ENCODE results near the gene BRAP.
"Not testable (repeated sequence)": the region's sequence is repeated elsewhere in the genome, so short reads cannot be mapped to it uniquely, and the experiment has no call there.

The BRAP gene

DNA sequence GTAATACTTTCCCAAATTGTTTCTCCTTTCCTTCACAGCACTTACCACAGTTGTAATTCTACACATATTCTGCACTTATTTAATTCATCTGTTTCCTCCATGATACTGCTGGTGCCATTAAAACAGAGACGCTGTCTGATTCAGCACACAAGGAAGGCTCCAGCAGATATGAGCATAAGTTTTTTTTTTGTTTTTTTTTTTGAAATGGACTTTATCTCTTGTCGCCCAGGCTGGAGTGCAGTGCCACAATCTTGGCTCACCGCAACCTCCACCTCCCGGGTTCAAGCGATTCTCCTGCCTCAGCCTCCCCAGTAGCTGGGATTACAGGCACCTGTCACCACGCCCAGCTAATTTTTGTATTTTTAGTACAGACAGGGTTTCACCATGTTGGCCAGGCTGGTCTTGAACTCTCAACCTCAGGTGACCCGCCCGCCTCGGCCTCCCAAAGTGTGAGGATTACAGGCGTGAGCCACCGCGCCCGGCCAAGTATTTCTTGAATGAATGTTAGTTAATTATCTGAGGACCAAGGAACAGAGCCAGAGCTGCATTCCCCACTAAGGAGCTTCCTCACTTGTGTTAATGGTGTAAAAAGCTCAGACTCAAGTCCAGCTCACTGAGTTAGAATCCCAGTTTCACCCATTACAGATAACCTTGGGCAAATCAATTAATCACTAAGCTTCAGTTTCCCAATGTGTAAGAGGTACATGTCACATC lies 1.1 kb downstream of the BRAP start:
- in situ Hi-C loops (cut with MboI; ENCODE audit: low sequenced_read_pairs): not testable (repeated sequence)

DNA sequence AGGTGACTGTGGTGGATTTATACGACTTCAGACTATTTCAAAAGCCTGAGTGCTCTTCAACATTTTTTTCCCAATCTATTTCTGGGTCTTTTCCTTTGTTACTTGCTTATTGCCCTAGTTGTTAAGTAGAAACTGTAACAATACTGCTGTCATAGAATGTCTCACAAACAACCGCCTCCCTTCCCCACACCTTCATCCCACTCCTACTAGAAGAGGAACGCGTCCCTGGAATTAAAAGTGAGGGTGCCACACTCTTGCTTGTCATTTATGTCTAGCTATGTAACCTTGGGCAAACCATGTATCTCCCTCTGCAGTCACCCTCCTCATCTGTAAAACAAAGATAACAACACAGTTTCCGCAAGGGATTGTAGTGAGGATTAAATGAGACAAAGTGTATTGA lies 8.6 kb downstream of the BRAP start:
- in situ Hi-C loops (cut with MboI; ENCODE audit: low sequenced_read_pairs): no loop called here

DNA sequence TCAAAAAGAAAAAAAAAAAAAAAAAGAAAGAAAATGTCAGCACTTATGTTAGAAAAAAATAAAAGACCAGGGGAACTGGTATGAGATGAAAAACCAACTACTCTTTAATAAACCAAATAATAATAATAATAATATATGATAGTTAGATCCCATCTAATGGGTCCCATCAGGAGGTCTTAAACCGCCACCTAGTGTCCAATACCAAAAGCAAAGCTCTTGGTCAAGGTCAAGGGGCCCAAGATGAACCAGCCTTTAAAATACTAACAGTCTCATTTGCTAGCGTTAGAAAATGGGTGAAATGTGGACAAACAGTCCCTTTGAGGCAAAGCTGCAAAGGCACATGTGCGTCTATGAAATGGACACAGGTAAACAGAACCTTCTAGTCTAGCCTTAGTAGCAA lies 12.3 kb downstream of the BRAP start:
- in situ Hi-C loops (cut with MboI; ENCODE audit: low sequenced_read_pairs): no loop called here

DNA sequence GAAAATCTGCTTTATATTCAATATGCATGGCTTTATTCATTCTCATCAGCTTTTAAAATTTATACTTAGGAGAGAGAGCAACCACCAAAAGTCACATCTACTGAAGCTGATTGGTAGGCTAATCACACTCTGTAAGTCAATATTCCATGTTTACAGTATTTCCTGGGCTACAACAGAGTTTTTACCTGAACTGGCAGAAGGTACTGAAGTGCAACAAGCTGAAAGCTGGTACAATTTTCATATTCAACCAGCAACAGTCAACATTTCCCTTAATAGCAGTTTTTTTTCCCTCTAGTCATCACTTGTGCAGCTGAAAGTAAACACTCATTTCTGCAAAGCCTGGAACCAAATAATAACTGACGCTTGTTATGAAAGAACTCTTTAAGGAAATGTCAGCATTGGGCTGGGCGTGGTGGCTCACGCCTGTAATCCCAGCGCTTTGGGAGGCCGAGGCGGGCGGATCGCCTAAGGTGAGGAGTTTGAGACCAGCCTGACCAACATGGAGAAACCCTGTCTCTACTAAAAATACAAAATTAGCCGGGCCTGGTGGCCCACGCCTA lies 12.9 kb downstream of the BRAP start:
- in situ Hi-C loops (cut with MboI; ENCODE audit: low sequenced_read_pairs): no loop called here

DNA sequence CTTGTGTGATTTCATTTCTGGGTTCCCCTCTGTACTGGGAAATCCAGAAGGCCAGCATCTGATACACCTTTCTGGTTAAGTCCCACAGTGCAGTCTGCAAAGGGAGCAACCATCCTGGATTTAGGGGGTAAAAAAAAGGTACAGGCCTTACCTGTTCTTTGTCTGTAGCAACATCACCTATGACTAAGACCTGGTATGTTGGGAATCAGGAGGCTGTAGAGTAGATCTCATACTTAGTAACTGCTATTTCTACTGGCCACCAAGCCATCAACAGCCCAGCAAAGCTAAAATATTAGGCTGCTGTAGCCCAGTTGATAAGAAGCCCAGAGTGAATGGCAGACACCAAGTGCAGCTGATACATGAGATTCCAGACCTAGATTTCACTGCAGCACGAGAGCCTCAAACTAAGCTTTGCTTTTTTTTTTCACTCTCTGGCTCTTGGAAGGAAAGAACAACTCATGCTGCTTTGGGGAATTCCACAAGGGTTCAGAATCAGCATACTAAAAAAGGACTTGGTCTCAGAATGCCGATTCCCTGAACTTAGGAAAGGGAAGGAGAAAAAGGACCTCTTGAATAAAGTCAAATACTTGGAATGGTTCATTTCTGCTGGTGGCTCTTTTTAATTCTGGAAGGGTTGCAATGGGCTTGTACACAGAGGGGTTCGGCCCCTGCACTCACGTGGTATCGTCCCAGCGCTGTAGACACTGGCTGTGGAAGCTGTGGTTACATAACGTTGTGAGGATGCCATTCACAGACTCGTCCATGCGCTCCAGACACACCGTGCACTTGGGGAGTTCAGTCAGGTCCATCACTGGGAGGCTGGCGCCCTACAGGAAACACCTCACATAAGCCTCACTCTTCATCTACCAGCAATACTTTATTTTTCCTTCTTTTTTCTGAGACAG lies 20.5 kb downstream of the BRAP start:
- in situ Hi-C loops (cut with MboI; ENCODE audit: low sequenced_read_pairs): no loop called here

DNA sequence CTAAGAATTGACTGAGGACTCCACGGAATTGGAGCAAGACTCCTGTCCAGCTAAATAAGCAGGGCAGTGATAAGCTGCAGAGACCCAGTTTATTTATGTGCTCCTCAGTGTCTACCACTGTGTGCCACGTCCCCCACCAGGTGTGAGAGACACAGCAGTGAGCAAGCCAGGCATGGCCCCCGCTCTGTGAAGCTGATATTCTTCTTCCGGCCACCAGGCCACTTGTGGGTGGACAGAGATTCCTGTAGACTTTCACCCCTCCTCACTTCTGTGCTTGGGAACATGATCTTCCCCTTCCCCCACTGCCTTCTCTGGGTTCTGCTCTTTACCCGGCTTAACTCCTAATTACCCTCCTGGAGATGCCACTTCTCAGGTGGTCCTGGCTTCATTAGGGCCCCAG lies 21.3 kb downstream of the BRAP start:
- in situ Hi-C loops (cut with MboI; ENCODE audit: low sequenced_read_pairs): no loop called here

DNA sequence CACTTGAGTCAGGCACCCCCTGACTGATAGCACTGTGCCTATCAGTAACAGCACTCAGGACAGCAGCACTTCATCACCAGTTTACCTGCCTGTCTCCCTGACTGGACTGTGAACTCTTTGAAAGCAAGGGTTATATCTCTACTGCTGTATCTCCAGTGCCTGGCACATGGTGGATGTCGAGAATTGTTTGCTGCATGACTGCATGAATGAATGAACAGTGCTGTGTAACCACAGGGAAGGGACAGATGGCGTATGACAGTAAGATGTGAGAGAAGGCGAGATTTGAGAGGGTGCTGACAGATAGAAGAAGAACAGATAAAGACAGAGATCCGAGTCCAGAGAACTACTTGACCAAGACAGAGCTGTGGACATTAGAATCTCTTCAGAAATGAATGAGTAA lies 29.7 kb downstream of the BRAP start:
- in situ Hi-C loops (cut with MboI; ENCODE audit: low sequenced_read_pairs): no loop called here

DNA sequence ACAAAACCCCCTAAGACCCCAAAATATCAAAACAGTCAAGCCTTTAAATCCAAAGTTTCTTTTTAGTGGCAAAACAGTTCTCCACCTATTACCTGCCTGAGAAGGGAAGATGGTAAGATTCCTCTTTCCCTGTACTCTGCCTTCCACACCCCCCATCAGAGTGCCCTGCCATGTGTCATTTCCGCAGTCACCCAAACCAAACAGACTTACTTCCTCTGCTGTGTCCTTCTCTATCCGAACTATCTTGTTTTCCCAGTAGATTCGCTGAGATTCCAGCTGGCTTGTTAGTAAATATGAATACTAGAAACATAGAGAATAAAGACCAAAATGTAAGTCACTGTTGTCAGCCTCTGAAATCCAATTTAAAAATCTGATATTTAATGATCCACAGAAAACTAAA lies 30.4 kb downstream of the BRAP start:
- in situ Hi-C loops (cut with MboI; ENCODE audit: low sequenced_read_pairs): no loop called here

DNA sequence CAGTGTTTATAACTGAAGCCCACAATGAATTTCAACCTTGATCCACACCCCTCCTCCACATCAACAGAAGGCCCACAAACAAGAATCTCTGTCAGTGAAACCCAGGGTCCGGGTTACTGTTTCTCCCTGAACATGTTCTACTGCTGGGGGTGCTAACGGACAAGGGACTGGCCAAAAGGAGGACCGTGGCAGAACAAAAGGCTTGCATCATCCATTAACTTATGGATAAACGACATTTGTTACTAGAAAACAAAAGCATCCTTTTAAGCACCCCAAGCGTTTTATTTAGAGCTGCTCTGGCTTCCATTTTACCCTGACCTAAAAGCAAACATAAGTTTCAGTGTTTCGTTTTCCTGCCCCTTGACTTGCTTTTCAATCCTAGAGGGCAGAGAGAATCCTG lies 32.2 kb downstream of the BRAP start:
- in situ Hi-C loops (cut with MboI; ENCODE audit: low sequenced_read_pairs): no loop called here

DNA sequence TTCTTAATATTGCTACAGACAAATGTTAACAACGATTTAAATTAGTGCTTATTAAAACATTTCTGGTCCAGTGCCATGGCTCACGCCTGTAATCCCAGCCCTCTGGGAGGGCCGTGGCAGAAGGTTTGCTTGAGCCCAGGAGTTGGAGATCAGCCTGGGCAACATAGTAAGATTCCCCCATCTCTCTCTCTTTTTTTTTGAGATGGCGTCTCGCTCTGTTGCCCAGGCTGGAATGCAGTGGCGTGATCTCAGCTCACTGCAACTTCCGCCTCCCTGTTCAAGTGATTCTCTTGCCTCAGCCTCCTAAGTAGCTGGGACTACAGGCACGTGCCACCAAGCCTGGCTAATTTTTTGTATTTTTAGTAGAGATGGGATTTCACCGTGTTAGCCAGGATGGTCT lies 33.2 kb downstream of the BRAP start:
- in situ Hi-C loops (cut with MboI; ENCODE audit: low sequenced_read_pairs): not testable (repeated sequence)

DNA sequence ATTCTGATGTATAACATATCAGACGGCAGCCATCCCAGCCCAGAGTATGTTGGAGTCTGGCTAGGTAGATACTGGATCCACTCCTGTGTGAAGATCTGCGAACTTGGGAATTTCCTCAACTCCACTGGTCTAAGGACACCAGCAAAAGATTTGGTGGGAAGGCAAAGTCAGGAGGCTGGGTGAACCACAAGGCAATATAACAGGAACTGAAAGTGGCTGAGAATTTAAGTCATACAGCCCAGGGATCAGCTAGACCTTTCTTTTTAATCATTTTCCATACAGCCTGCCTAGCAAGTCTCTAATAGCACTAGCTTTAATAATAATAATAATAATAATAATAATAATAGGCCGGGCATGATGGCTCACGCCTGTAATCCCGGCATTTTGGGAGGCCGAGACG lies 34.8 kb downstream of the BRAP start:
- in situ Hi-C loops (cut with MboI; ENCODE audit: low sequenced_read_pairs): no loop called here

DNA sequence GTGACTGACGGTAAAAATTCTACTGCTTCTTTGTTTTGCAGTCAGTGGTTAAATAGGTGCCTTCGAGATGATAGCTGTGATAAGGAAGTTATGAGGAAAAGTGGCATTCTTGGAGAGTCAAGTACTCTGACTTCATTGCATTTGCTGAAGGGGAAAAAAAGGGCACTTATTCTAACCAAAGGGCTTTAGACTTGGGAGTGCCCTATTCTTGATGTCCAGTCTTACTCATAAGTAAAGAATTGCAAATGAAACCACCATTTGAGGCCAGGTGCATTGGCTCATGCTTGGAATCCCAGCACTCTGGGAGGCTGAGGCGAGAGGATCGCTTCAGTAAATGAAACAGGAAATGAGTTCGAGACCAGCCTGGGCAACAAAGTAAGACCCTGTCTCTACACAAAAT lies 40.3 kb downstream of the BRAP start:
- in situ Hi-C loops (cut with MboI; ENCODE audit: low sequenced_read_pairs): no loop called here

DNA sequence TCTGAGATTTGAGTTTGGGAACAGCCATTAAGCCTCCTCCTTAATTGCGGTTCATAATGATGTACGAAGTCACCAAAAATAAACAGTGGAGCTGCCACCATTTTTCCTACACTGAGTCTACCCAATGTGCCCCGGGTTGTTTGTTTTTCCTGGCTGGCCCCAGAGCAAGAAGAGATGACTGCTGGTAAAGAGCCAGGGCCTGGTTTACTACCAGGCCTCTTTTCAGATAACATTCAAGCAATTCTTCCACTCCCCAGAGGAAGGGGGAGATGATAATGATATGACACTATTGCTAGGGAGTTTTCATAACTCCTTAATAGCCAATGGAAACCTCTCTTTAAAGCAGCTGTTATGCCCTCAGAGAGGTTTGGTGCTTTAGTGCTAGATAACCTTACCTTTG lies 42.3 kb downstream of the BRAP start:
- in situ Hi-C loops (cut with MboI; ENCODE audit: low sequenced_read_pairs): no loop called here

DNA sequence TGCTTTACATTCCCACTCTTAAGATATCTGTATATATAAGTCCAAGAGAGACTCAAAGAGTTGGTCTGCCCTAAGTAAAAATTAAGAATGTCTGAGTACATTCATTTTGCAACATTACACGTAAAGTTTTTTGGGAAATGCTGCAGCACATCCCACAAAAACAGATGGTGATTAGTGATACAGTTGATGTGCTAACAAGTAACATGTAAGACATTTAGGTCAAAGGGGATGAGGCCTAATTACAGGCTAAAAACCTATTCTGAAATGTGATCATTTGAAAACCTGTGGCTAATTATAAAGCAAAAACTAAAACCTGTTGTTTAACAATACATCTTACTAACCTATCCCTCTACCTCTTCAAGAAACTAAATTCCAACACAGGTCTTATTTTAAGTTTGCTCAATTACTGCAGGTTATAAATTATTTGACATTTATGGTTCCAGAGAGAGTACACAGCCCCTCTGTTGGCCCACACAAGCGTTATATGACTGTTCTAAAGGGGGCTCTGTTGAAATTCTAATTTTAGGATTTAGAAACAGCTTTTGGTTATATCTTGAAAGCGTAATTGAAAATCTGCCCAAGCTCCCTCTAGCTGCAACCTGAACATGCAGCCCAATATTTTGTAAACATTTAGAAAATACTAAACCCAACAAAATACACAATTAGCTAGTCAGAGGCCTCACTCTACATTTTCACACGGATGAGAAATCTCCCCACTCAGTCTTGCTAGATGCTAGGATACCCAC lies 42.9 kb downstream of the BRAP start:
- in situ Hi-C loops (cut with MboI; ENCODE audit: low sequenced_read_pairs): no loop called here

DNA sequence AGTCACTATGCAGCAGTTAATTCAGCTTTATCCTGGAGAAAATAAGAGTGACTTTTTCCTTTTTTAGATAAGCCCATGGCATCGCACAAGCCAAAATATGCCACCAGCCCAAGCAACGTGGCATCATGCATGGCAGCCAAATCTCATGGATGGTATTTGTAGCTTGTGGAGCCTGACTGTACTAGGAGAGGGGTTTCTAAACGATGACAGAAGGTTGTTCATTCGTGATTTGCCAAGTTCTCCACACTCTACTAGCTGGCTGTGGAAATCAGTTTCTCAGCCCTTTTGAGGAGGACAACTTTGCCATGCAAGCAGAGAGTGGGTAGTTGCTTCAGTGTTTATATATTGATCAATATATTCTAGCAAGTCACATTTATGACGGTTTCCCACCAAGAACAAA lies 45.2 kb downstream of the BRAP start:
- in situ Hi-C loops (cut with MboI; ENCODE audit: low sequenced_read_pairs): no loop called here

DNA sequence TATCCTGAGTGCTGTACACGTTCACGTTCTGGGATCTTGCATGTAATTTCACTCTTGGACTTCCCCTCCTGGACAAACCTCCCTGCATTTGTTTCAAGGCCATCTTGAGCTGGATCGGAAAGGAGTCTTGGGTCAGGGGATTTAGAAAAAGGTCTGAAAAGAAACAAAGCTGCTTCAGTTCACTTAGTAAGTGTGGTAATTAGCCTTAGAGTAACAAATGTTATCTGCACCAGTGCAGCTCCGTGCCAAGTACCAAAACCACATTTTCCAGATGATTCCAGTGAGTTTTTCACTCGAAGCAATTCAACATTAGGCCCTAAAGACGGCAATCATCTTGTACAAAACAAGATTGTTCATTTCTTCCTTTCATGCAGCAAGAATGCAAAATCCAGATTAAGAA lies 47.2 kb downstream of the BRAP start:
- in situ Hi-C loops (cut with MboI; ENCODE audit: low sequenced_read_pairs): no loop called here

DNA sequence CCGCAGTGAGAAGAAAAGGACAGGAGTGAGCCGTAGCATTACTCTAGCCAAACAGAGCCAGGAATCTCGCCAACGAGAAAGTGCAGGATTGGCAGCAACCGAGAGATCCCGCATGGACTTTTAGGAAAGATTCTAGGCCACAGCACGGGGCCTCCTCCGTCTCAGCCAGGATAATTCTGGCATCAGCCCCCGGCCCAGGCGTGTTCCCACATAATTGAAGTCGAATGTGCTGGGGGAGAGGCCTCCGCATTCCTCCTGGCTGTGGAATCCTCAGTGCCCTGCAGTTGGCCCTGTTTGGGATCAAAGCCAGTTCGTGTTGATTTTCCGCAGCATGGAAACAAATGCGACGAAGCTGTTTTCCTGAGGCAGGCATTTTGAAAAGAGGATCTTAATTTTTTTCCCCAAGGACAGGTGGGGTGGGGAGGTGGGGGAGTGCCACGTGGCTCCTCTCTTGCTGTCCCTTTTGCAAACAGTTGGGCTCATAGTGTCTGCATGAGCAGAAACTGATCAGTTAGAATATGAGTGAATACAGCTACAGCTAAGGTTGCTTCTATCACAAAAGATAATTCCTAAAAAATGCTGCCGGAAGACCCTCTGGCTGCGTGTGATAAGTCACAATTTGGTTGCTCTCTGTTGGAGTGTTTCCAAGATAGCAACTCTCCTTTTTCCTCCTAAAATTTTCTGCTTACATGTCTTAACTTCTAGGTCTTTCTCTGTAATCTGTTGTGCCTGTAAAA lies 49.4 kb downstream of the BRAP start:
- in situ Hi-C loops (cut with MboI; ENCODE audit: low sequenced_read_pairs): no loop called here

DNA sequence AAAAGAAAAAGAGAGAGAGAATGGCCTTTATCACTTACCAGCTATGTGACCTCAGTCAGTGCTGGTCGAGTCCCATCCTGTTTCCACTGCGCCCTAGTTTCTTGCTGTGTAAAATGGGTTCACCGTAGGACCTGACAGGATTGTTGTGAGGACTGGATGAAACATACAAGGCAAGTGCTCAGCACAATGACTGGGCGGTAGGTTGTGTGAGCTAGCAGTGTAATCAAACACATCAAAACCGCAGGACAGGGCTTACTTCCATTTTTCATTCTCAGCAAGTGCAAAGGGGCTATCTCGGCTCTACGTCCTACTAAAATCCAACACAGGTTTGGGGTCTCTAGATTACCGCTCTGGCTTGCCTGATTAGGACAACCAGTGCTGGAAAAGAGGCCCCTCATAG lies 50.2 kb downstream of the BRAP start:
- in situ Hi-C loops (cut with MboI; ENCODE audit: low sequenced_read_pairs): no loop called here

DNA sequence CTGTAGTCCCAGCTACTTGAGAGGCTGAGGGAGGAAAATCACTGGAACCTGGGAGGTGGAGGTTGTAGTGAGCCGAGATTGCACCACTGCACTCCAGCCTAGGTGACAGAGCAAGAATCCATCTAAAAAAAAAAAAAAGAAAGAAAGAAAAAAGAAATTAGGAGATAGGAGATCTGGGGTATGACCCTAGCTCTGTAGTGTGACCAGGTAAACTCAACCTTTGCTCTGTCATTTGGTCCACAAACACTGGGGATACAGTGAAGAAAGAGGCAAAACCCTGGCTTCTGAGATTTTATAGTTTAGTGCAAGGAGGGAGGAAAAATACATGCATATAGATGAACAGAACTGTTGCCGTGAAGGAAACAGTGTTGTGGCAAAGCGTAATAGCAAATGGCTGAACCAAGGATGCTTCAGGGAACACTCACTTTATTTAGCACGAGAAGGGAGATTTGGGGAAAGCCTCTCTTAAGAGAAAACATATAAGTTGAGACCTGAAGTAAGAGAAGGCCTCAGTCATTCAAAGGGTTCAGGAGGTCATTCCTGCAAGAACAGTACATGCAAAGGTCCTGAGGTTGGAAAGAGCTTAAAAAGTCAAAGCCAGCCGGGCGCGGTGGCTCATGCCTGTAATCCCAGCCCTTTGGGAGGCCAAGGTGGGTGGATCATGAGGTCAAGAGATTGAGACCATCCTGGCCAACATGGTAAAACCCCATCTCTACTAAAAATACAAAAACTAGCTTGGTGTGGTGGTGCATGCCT lies 57.1 kb downstream of the BRAP start:
- in situ Hi-C loops (cut with MboI; ENCODE audit: low sequenced_read_pairs): no loop called here

DNA sequence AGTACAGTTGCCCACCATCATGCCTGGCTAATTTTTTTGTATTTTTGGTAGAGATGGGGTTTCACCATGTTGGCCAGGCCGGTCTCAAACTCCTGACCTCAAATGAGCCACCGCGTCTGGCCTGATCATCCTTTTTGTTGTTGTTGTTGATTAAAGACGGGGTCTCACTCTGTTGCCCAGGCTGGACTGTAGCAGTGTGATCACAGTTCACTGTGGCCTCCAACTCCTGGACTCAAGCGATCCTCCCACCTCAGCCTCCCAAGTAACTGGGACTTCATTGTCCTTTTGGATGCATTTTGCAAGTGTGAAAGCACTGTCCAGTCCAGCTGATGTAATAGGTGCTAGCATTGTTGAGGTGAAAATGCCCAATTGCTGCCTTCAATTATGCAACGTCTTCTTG lies 59.5 kb downstream of the BRAP start:
- in situ Hi-C loops (cut with MboI; ENCODE audit: low sequenced_read_pairs): no loop called here
